ENCODE results near the gene CDC42EP3.

CDC42EP3 gene

GRCh38 chr2:37614061-37614738 is 57.2 kb downstream of the CDC42EP3 start:
- H3K27me3 ChIP-seq (ENCODE audit: low read depth, low read length) = no peaks in the 10 kb centered on the region
- H3K36me3 ChIP-seq (replicated peaks; ENCODE audit: low read depth, low read length) = peaks cover 19% of the 10 kb centered on the region
- H2AFZ ChIP-seq (ENCODE audit: low read depth, low read length) = no peak overlapping the region
- H3K9ac ChIP-seq (ENCODE audit: low read length) = no peak overlapping the region
- H3K27ac ChIP-seq (ENCODE audit: low read length) = no peak overlapping the region
- H3K79me2 ChIP-seq (ENCODE audit: low read length) = peaks cover 14% of the 10 kb centered on the region
- no peaks in the 10 kb centered on the region for H4K20me1 ChIP-seq (ENCODE audit: insufficient read depth, low read length)
- no peak overlapping the region for H3K4me3 ChIP-seq (ENCODE audit: low read length)
- H3K9me3 ChIP-seq (ENCODE audit: insufficient read depth, low read length) = peaks cover 9% of the 10 kb centered on the region
- peaks cover 43% of the 10 kb centered on the region for H3K4me1 ChIP-seq (ENCODE audit: low read length)
- no peak for TF ChIP-seq EZH2phosphoT487 (IDR thresholded peaks at IDR 0.05; ENCODE audit: low read depth)
- no peak overlapping the region for H3K4me2 ChIP-seq (ENCODE audit: low read length)

DNA sequence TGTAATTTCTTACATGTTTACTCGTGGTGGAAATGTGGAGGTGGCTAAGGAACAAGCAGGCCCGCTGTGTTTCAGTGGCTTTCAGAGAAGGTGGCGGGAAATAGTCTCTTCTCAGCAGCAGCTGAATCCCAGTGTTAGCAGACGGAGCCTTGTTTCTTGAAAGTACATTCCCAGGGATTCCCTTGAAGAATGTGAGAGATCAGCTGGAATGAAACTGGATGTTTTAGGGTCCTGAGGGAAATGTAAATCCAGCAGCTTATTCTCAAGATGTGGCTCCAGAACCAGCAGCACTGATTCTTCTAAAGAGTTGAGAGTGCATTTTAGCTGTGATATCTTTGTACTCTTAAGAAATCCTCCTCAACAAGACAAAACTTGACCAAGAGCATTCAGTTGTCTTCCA is 59.1 kb downstream of the CDC42EP3 start:
- Histone ChIP-seq H4K20me1 (ENCODE audit: insufficient read depth, low read length) (no peaks in the 10 kb centered on the region), H3K9me3 (ENCODE audit: insufficient read depth, low read length) (no peaks in the 10 kb centered on the region), H3K36me3 (replicated peaks; ENCODE audit: low read depth, low read length) (peaks cover under 1% of the 10 kb centered on the region), H3K4me2 (ENCODE audit: low read length) (no peak overlapping the region), H3K27me3 (ENCODE audit: low read depth, low read length) (no peaks in the 10 kb centered on the region), H3K27ac (ENCODE audit: low read length) (no peak overlapping the region), H3K79me2 (ENCODE audit: low read length) (no peaks in the 10 kb centered on the region), H2AFZ (ENCODE audit: low read depth, low read length) (no peak overlapping the region), H3K4me1 (ENCODE audit: low read length) (peaks cover 25% of the 10 kb centered on the region), H3K9ac (ENCODE audit: low read length) (no peak overlapping the region), H3K4me3 (ENCODE audit: low read length) (no peak overlapping the region)
- no peak for TF ChIP-seq CTCF (IDR thresholded peaks at IDR 0.05; ENCODE audit: low read depth, low read length)
- TF ChIP-seq EZH2phosphoT487 (IDR thresholded peaks at IDR 0.05; ENCODE audit: low read depth) = no peak

- peaks cover 9% of the 10 kb centered on the region for H3K4me1 ChIP-seq (ENCODE audit: low read length)
- TF ChIP-seq CTCF (IDR thresholded peaks at IDR 0.05; ENCODE audit: low read depth, low read length) (no peak), EZH2phosphoT487 (IDR thresholded peaks at IDR 0.05; ENCODE audit: low read depth) (no peak)
- no peak overlapping the region for H2AFZ ChIP-seq (ENCODE audit: low read depth, low read length)
- no peak overlapping the region for H3K27ac ChIP-seq (ENCODE audit: low read length)
- no peaks in the 10 kb centered on the region for H3K27me3 ChIP-seq (ENCODE audit: low read depth, low read length)
- no peaks in the 10 kb centered on the region for H4K20me1 ChIP-seq (ENCODE audit: insufficient read depth, low read length)
- no peaks in the 10 kb centered on the region for H3K36me3 ChIP-seq (replicated peaks; ENCODE audit: low read depth, low read length)
- no peaks in the 10 kb centered on the region for H3K79me2 ChIP-seq (ENCODE audit: low read length)
- no peak overlapping the region for H3K4me2 ChIP-seq (ENCODE audit: low read length)
- H3K4me3 ChIP-seq (ENCODE audit: low read length) = no peak overlapping the region
- H3K9ac ChIP-seq (ENCODE audit: low read length) = no peak overlapping the region
- H3K9me3 ChIP-seq (ENCODE audit: insufficient read depth, low read length) = peaks cover 7% of the 10 kb centered on the region; the same call in 1 of the 2 replicates
Observed at GRCh38 chr2:37610638-37611289, 60.7 kb downstream of the CDC42EP3 start.

DNA sequence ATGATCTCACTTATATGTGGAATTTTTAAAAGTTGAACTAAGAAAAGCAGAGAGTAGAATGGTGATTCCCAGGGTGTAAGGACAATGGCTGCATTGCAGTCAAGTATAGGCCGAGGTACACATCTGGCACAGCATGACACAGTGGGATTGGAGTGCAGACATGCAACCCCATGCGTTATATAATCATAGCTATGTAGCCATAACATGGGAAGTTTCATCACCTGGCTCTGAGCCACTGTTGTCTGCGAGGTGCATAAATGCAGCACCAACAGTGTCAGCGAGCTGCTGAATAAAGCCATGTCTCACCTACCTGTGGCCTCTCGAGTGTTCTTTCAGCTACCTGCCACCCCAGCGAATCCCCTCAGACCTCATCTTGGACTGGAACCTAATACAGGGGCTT is 61.7 kb downstream of the CDC42EP3 start:
- Histone ChIP-seq H4K20me1 (ENCODE audit: insufficient read depth, low read length) (no peaks in the 10 kb centered on the region), H3K27me3 (ENCODE audit: low read depth, low read length) (no peaks in the 10 kb centered on the region), H3K9me3 (ENCODE audit: insufficient read depth, low read length) (peaks cover 11% of the 10 kb centered on the region; the same call in 1 of the 2 replicates), H3K4me1 (ENCODE audit: low read length) (no peaks in the 10 kb centered on the region), H3K27ac (ENCODE audit: low read length) (no peak overlapping the region), H3K36me3 (replicated peaks; ENCODE audit: low read depth, low read length) (no peaks in the 10 kb centered on the region), H2AFZ (ENCODE audit: low read depth, low read length) (no peak overlapping the region), H3K79me2 (ENCODE audit: low read length) (no peaks in the 10 kb centered on the region), H3K9ac (ENCODE audit: low read length) (no peak overlapping the region), H3K4me3 (ENCODE audit: low read length) (no peak overlapping the region), H3K4me2 (ENCODE audit: low read length) (no peak overlapping the region)
- TF ChIP-seq EZH2phosphoT487 (IDR thresholded peaks at IDR 0.05; ENCODE audit: low read depth) (no peak), CTCF (IDR thresholded peaks at IDR 0.05; ENCODE audit: low read depth, low read length) (no peak)

Measured in OCI-LY3 (cell line).